Fibroblast of the aortic adventitia (primary cell): Measurements from ENCODE around the gene UTY. TPM values are rescaled to one million over a fixed set of nuclear protein-coding genes. Genes with fewer than 3 reads are reported as not detected.

Experiments
- DNase-seq: peaks from one replicate; pipeline ENCODE4 v3.0.0-alpha.2; 2010; ENCODE audit warnings: low read depth
- H3K4me3 ChIP-seq: 2 replicates; pipeline ENCODE4 v1.5.1; 2011; ENCODE audit warnings: low read depth, mild to moderate bottlenecking, control low read depth, low read length, moderate library complexity
- CTCF ChIP-seq: IDR thresholded peaks from 2 replicates; pipeline ENCODE4 v1.5.1; 2011; ENCODE audit warnings: mild to moderate bottlenecking, low read length, control low read depth, inconsistent platforms; ENCODE audit not compliant: insufficient read depth
- total RNA-seq: library from RNA; depleted of rRNA; stranded (reverse); fragments of >200 nt; gene quantifications from 2 replicates; pipeline ENCODE4 v1.2.3, GENCODE V29; 2012; ENCODE audit warnings: low replicate concordance

The UTY gene
- total RNA-seq, 1 donor = not detected

GRCh38 chrY:13227354-13227953 is 252.4 kb downstream of the UTY start:
- TF ChIP-seq CTCF = no peak
- DNase-seq = no peak
- no peak overlapping the region for H3K4me3 ChIP-seq

DNA sequence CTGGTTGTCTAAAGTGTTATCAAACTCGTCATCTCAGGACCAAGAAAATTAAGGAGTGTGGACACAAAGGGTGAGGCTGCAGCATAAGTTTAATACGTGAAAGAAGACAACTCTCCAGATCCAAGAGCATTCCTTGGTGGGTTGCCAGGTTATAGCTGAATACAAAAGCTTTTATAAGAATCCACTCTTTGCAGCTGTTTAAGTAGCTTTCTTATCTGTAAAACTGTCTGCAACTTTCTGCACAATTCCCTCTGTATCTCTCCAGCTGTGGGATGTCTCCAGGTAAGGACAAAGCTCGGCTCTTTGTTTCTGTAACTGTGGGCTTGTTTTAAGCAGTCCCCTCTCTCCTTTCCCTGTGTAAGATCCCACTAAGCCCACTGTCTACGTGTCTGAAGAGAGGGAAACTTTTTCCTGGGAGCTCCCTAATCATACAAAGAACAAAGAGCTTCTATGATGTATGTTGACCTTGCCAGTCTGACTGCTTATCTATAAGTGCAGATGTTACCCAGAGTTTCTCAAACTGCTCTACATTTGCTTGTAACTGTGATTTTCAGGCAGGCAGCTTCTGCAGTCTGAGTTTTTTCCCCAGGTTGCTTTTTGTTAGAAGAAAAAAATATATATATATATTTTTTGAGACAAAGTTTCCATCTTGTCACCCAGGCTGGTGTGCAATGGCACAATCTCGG is 268.7 kb downstream of the UTY start:
- TF ChIP-seq CTCF = no peak
- DNase-seq = no peak

GRCh38 chrY:13205214-13205613 is 274.6 kb downstream of the UTY start:
- DNase-seq = no peak
- no peak overlapping the region for H3K4me3 ChIP-seq
- TF ChIP-seq CTCF = no peak

More for the DNA sequence above, 268.7 kb downstream of the UTY start:
- H3K4me3 ChIP-seq = no peak overlapping the region

Other genes with a start within 250 kb of the UTY start
- 0.82 TPM in 1 of 2 replicates, not detected in the other for gene TMSB4Y, start 223.9 kb upstream of the UTY start, total RNA-seq